Neural cell (in vitro differentiated cells): ENCODE measurements around the gene COA6. TPM values are rescaled to one million over a fixed set of nuclear protein-coding genes. Genes with fewer than 3 reads are reported as not detected.

Experiments used
- H2AFZ ChIP-seq: fragments of 200-600, 300-800 bp; sonication (generic), shearing (Covaris generic); 2 replicates; pipeline ENCODE4 v1.6.0; 2014; ENCODE audit warnings: low read depth, mild to moderate bottlenecking, antibody characterized with exemption, low read length, moderate library complexity
- H3F3A ChIP-seq: fragments of 200-600 bp; shearing (Covaris generic); 2 replicates; pipeline ENCODE4 v1.6.1; 2016; ENCODE audit warnings: mild to moderate bottlenecking, moderate library complexity, mixed read lengths, antibody characterized with exemption, low read length; ENCODE audit not compliant: insufficient read depth, poor library complexity, severe bottlenecking
- H3K27ac ChIP-seq: fragments of 200-600, 300-800 bp; sonication (generic), shearing (Covaris generic); 2 replicates; pipeline ENCODE4 v1.5.1; 2014; ENCODE audit warnings: mild to moderate bottlenecking, low read length, moderate library complexity
- H3K27me3 ChIP-seq: fragments of 300-800, 200-600 bp; sonication (generic), shearing (Covaris generic); 2 replicates; pipeline ENCODE4 v1.6.0; 2014; ENCODE audit warnings: mild to moderate bottlenecking, low read depth, low read length, moderate library complexity; ENCODE audit not compliant: insufficient read depth
- H3K36me3 ChIP-seq: fragments of 300-800, 200-600 bp; sonication (generic), shearing (Covaris generic); 2 replicates; pipeline ENCODE4 v1.5.1; 2014; ENCODE audit warnings: mild to moderate bottlenecking, antibody characterized with exemption, low read length, moderate library complexity; ENCODE audit not compliant: insufficient read depth
- H3K4me2 ChIP-seq: fragments of 300-800, 200-600 bp; sonication (generic), shearing (Covaris generic); 2 replicates; pipeline ENCODE4 v1.6.0; 2014; ENCODE audit warnings: mild to moderate bottlenecking, low read length
- H3K4me3 ChIP-seq: fragments of 300-800, 200-600 bp; sonication (generic), shearing (Covaris generic); 2 replicates; pipeline ENCODE4 v1.5.1; 2014; ENCODE audit warnings: mild to moderate bottlenecking, low read length, moderate library complexity
- H3K79me2 ChIP-seq: fragments of 200-600 bp; shearing (Covaris generic); replicated peaks from 2 replicates; pipeline ENCODE4 v1.6.0; 2014; ENCODE audit warnings: mild to moderate bottlenecking, low read length, moderate library complexity; ENCODE audit not compliant: insufficient read depth
- H3K9ac ChIP-seq: fragments of 300-800, 200-600 bp; sonication (generic), shearing (Covaris generic); 2 replicates; pipeline ENCODE4 v1.6.1; 2016; ENCODE audit warnings: mild to moderate bottlenecking, low read length, mixed read lengths
- H3K9me2 ChIP-seq: fragments of 200-600 bp; shearing (Covaris generic); 2 replicates; pipeline ENCODE4 v1.6.1; 2016; ENCODE audit warnings: mild to moderate bottlenecking, low read length, mixed read lengths; ENCODE audit not compliant: insufficient read depth
- H3K9me3 ChIP-seq: fragments of 200-600, 300-800 bp; sonication (generic), shearing (Covaris generic); 2 replicates; pipeline ENCODE4 v1.6.1; 2016; ENCODE audit warnings: mild to moderate bottlenecking, mixed run types, low read length, moderate library complexity, mixed read lengths
- H4K20me1 ChIP-seq: fragments of 200-600 bp; shearing (Covaris generic); 2 replicates; pipeline ENCODE4 v1.6.1; 2016; ENCODE audit warnings: mild to moderate bottlenecking, mixed run types; ENCODE audit not compliant: insufficient read depth
- EP300 ChIP-seq: fragments of 450-650 bp; conservative IDR thresholded peaks from 2 replicates; pipeline ENCODE4 v1.6.1; 2014; ENCODE audit warnings: antibody characterized with exemption, mild to moderate bottlenecking, moderate library complexity; ENCODE audit not compliant: poor library complexity, severe bottlenecking
- EZH2 ChIP-seq: fragments of 200-600, 300-800 bp; shearing (Covaris generic), sonication (generic); IDR thresholded peaks from 2 replicates; pipeline ENCODE4 v1.6.1; 2014; ENCODE audit warnings: antibody characterized with exemption, low read length, borderline replicate concordance, mild to moderate bottlenecking; ENCODE audit not compliant: insufficient read depth, poor library complexity, severe bottlenecking
- MXI1 ChIP-seq: fragments of 450-650 bp; conservative IDR thresholded peaks from 2 replicates; pipeline ENCODE4 v1.6.1; 2014; ENCODE audit warnings: antibody characterized with exemption, mild to moderate bottlenecking; ENCODE audit not compliant: poor library complexity, severe bottlenecking
- POLR2AphosphoS5 ChIP-seq: IDR thresholded peaks from 2 replicates; pipeline ENCODE4 v1.6.1; 2012
- RAD21 ChIP-seq: fragments of 450-650 bp; conservative IDR thresholded peaks from 2 replicates; pipeline ENCODE4 v1.6.1; 2014; ENCODE audit warnings: antibody characterized with exemption, mild to moderate bottlenecking, moderate library complexity
- SMC3 ChIP-seq: fragments of 450-650 bp; conservative IDR thresholded peaks from 2 replicates; pipeline ENCODE4 v1.6.1; 2014; ENCODE audit warnings: antibody characterized with exemption, mild to moderate bottlenecking, moderate library complexity; ENCODE audit not compliant: poor library complexity
- TAF1 ChIP-seq: IDR thresholded peaks from 2 replicates; pipeline ENCODE4 v1.6.1; 2012; ENCODE audit warnings: low read depth
- polyA plus RNA-seq: library from polyadenylated mRNA; depleted of rRNA; stranded (reverse); fragments of >200 nt; gene quantifications from 2 replicates; pipeline ENCODE4 v1.2.3, GENCODE V29; 2014
- TF ChIP-seq, protein P1 (sequence below): fragments of 450-650 bp; IDR thresholded peaks from 2 replicates; pipeline ENCODE4 v1.5.1; 2014; ENCODE audit warnings: antibody characterized with exemption, mild to moderate bottlenecking, moderate library complexity; ENCODE audit not compliant: poor library complexity, severe bottlenecking
- TF ChIP-seq, protein P2 (sequence below): IDR thresholded peaks from 2 replicates; pipeline ENCODE4 v1.6.1; 2012; ENCODE audit warnings: borderline replicate concordance

The COA6 gene
- polyA plus RNA-seq, 1 donor from 2014 or later: 48.3 TPM

DNA sequence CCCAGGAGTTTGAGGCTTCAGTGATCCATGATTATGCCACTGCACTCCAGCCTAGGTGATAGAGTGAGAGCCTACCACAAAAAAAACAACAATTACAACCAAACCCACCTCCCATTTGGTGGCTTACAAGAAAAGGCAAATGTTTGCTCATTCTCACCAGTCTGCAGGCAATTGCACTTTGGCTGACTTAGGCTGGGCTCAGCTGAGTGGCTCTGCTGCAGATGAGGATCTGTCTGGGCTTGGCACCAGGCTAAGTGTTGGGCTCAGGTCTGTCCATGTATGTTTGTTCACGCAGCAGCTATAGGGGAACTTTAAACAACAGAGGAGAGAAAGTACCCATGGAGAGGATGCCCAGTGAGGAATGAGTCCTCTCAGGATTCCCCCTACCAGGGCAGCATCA lies 28.0 kb upstream of the COA6 start:
- Histone ChIP-seq H3K9me2 (no peaks in the 10 kb centered on the region), H3K9ac (no peak overlapping the region), H4K20me1 (no peaks in the 10 kb centered on the region), H3K4me3 (no peak overlapping the region), H3K27me3 (no peaks in the 10 kb centered on the region), H3K27ac (no peak overlapping the region), H3K36me3 (no peaks in the 10 kb centered on the region), H3K9me3 (peaks cover 4% of the 10 kb centered on the region), H3K4me2 (no peak overlapping the region), H3F3A (no peaks in the 10 kb centered on the region), H3K79me2 (no peaks in the 10 kb centered on the region), H2AFZ (no peak overlapping the region)
- TF ChIP-seq RAD21 (no peak), EZH2 (no peak), POLR2AphosphoS5 (no peak), MXI1 (no peak), EP300 (no peak), TAF1 (no peak), SMC3 (no peak)
- TF ChIP-seq, protein P1, sequence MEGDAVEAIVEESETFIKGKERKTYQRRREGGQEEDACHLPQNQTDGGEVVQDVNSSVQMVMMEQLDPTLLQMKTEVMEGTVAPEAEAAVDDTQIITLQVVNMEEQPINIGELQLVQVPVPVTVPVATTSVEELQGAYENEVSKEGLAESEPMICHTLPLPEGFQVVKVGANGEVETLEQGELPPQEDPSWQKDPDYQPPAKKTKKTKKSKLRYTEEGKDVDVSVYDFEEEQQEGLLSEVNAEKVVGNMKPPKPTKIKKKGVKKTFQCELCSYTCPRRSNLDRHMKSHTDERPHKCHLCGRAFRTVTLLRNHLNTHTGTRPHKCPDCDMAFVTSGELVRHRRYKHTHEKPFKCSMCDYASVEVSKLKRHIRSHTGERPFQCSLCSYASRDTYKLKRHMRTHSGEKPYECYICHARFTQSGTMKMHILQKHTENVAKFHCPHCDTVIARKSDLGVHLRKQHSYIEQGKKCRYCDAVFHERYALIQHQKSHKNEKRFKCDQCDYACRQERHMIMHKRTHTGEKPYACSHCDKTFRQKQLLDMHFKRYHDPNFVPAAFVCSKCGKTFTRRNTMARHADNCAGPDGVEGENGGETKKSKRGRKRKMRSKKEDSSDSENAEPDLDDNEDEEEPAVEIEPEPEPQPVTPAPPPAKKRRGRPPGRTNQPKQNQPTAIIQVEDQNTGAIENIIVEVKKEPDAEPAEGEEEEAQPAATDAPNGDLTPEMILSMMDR: no peak
- TF ChIP-seq, protein P2, sequence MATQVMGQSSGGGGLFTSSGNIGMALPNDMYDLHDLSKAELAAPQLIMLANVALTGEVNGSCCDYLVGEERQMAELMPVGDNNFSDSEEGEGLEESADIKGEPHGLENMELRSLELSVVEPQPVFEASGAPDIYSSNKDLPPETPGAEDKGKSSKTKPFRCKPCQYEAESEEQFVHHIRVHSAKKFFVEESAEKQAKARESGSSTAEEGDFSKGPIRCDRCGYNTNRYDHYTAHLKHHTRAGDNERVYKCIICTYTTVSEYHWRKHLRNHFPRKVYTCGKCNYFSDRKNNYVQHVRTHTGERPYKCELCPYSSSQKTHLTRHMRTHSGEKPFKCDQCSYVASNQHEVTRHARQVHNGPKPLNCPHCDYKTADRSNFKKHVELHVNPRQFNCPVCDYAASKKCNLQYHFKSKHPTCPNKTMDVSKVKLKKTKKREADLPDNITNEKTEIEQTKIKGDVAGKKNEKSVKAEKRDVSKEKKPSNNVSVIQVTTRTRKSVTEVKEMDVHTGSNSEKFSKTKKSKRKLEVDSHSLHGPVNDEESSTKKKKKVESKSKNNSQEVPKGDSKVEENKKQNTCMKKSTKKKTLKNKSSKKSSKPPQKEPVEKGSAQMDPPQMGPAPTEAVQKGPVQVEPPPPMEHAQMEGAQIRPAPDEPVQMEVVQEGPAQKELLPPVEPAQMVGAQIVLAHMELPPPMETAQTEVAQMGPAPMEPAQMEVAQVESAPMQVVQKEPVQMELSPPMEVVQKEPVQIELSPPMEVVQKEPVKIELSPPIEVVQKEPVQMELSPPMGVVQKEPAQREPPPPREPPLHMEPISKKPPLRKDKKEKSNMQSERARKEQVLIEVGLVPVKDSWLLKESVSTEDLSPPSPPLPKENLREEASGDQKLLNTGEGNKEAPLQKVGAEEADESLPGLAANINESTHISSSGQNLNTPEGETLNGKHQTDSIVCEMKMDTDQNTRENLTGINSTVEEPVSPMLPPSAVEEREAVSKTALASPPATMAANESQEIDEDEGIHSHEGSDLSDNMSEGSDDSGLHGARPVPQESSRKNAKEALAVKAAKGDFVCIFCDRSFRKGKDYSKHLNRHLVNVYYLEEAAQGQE: no peak

DNA sequence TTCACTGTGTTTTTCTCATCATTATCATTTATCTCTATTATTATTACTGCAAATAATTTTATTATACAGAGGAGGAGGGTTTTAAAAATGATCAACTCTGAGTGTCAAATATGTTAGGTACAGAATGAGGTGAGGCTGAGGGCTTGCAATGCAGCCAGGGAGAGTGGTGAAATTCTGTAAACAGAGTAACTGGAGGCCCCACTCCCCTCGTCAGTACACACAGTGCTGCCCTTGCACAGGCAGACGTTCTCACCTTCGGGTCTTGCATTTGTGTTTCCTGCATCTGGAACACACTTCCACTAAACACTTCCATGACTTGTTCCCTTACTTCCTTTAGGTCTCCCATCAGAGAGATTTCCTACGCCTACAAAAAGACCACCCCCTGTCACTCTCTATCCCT lies 24.3 kb upstream of the COA6 start:
- Histone ChIP-seq H3K27ac (no peak overlapping the region), H3K27me3 (no peaks in the 10 kb centered on the region), H2AFZ (no peak overlapping the region), H3K4me3 (no peak overlapping the region), H3K4me2 (no peak overlapping the region), H3K9me3 (no peaks in the 10 kb centered on the region), H4K20me1 (no peaks in the 10 kb centered on the region), H3F3A (no peaks in the 10 kb centered on the region), H3K9ac (no peak overlapping the region), H3K9me2 (no peaks in the 10 kb centered on the region), H3K79me2 (no peaks in the 10 kb centered on the region), H3K36me3 (no peaks in the 10 kb centered on the region)
- TF ChIP-seq POLR2AphosphoS5: no peak
- TF ChIP-seq SMC3: no peak
